H9 (cell line): Measurements from ENCODE around the gene ZBTB17. TPM values are rescaled to one million over a fixed set of nuclear protein-coding genes. Genes with fewer than 3 reads are reported as not detected.

Experiments
- DNase-seq: peaks from one replicate; pipeline ENCODE4 v3.0.0-alpha.2; 2017
- H2AFZ ChIP-seq: one replicate; pipeline ENCODE4 v1.6.1; 2013; ENCODE audit warnings: mild to moderate bottlenecking, low read length, control low read depth, moderate library complexity
- H2AK5ac ChIP-seq: 2 replicates; pipeline ENCODE4 v1.6.1; 2013; ENCODE audit warnings: low read length, control low read depth, mixed read lengths; ENCODE audit not compliant: insufficient read length
- H2BK120ac ChIP-seq: one replicate; pipeline ENCODE4 v1.6.1; 2013; ENCODE audit warnings: low read depth, mild to moderate bottlenecking, low read length, control low read depth, inconsistent platforms; ENCODE audit not compliant: poor library complexity, severe bottlenecking
- H2BK12ac ChIP-seq: 2 replicates; pipeline ENCODE4 v1.6.1; 2013; ENCODE audit warnings: low read length, control low read depth, mixed read lengths, low read depth; ENCODE audit not compliant: insufficient read length
- H2BK15ac ChIP-seq: 2 replicates; pipeline ENCODE4 v1.6.1; 2013; ENCODE audit warnings: low read depth, low read length, control low read depth
- H2BK20ac ChIP-seq: one replicate; pipeline ENCODE4 v1.6.1; 2013; ENCODE audit warnings: low read depth, mild to moderate bottlenecking, low read length, control low read depth, inconsistent platforms; ENCODE audit not compliant: poor library complexity, severe bottlenecking
- H2BK5ac ChIP-seq: 2 replicates; pipeline ENCODE4 v1.6.1; 2013; ENCODE audit warnings: low read length, control low read depth, mixed read lengths; ENCODE audit not compliant: insufficient read length
- H3K14ac ChIP-seq: 2 replicates; pipeline ENCODE4 v1.6.1; 2013; ENCODE audit warnings: low read length, control low read depth; ENCODE audit not compliant: insufficient read depth
- H3K18ac ChIP-seq: 2 replicates; pipeline ENCODE4 v1.6.1; 2013; ENCODE audit warnings: low read depth, mild to moderate bottlenecking, mixed read lengths, low read length, control low read depth; ENCODE audit not compliant: insufficient read length
- H3K23ac ChIP-seq: 2 replicates; pipeline ENCODE4 v1.6.1; 2013; ENCODE audit warnings: low read length, control low read depth, mixed read lengths, low read depth; ENCODE audit not compliant: insufficient read length
- H3K23me2 ChIP-seq: 2 replicates; pipeline ENCODE4 v1.6.1; 2013; ENCODE audit warnings: low read depth, mild to moderate bottlenecking, mixed read lengths, low read length, control low read depth; ENCODE audit not compliant: insufficient read length, poor library complexity, severe bottlenecking
- H3K27ac ChIP-seq: 2 replicates; pipeline ENCODE4 v1.5.1; 2013; ENCODE audit warnings: low read length, control low read depth, mixed read lengths, low read depth; ENCODE audit not compliant: insufficient read length
- H3K27me3 ChIP-seq: 2 replicates; pipeline ENCODE4 v1.6.1; 2013; ENCODE audit warnings: low read length, control low read depth, inconsistent platforms; ENCODE audit not compliant: insufficient read depth
- H3K4ac ChIP-seq: 2 replicates; pipeline ENCODE4 v1.6.1; 2013; ENCODE audit warnings: low read depth, mild to moderate bottlenecking, control low read depth, inconsistent platforms, low read length, moderate library complexity
- H3K4me1 ChIP-seq: 2 replicates; pipeline ENCODE4 v1.6.1; 2013; ENCODE audit warnings: low read length, control low read depth, inconsistent platforms; ENCODE audit not compliant: insufficient read depth
- H3K4me2 ChIP-seq: 2 replicates; pipeline ENCODE4 v1.6.1; 2013; ENCODE audit warnings: low read length, control low read depth, mixed read lengths; ENCODE audit not compliant: insufficient read length, insufficient read depth
- H3K56ac ChIP-seq: 2 replicates; pipeline ENCODE4 v1.6.1; 2013; ENCODE audit warnings: low read depth, mild to moderate bottlenecking, mixed read lengths, low read length, control low read depth; ENCODE audit not compliant: insufficient read length
- H3K79me1 ChIP-seq: 2 replicates; pipeline ENCODE4 v1.6.1; 2013; ENCODE audit warnings: low read depth, mild to moderate bottlenecking, moderate library complexity, low read length, control low read depth, inconsistent platforms; ENCODE audit not compliant: insufficient read depth, poor library complexity, severe bottlenecking
- H3K79me2 ChIP-seq: 2 replicates; pipeline ENCODE4 v1.6.1; 2013; ENCODE audit warnings: low read length, control low read depth, inconsistent platforms; ENCODE audit not compliant: insufficient read depth
- H3K9ac ChIP-seq: 2 replicates; pipeline ENCODE4 v1.6.1; 2013; ENCODE audit warnings: low read length, control low read depth, mixed read lengths; ENCODE audit not compliant: insufficient read length; ENCODE audit errors: extremely low read depth
- H3K9me3 ChIP-seq: one replicate; pipeline ENCODE4 v1.6.1; 2013; ENCODE audit warnings: low read depth, low read length, inconsistent platforms; ENCODE audit not compliant: control insufficient read depth
- H3T11ph ChIP-seq: one replicate; pipeline ENCODE4 v1.6.1; 2013; ENCODE audit warnings: mild to moderate bottlenecking, low read length, control low read depth, inconsistent platforms
- H4K20me1 ChIP-seq: one replicate; pipeline ENCODE4 v1.6.1; 2013; ENCODE audit not compliant: control insufficient read depth, insufficient read length, insufficient read depth
- H4K5ac ChIP-seq: 2 replicates; pipeline ENCODE4 v1.6.1; 2013; ENCODE audit warnings: low read depth, mild to moderate bottlenecking, mixed read lengths, low read length, control low read depth; ENCODE audit not compliant: insufficient read length
- H4K8ac ChIP-seq: replicated peaks from 2 replicates; pipeline ENCODE4 v1.6.1; 2013; ENCODE audit warnings: low read length, control low read depth, mixed read lengths, low read depth; ENCODE audit not compliant: insufficient read length
- H4K91ac ChIP-seq: 2 replicates; pipeline ENCODE4 v1.6.1; 2013; ENCODE audit warnings: low read depth, mild to moderate bottlenecking, moderate library complexity, mixed read lengths, low read length, control low read depth; ENCODE audit not compliant: insufficient read length
- H3K27ac Mint-ChIP-seq, 3 experiments: 2 replicates in 2 of 3; 3 replicates in 1 of 3; pipeline ENCODE4 v1.8.0; 2020 to 2021; ENCODE audit warnings: mixed read lengths in 3 of 3, mild to moderate bottlenecking in 1 of 3, moderate library complexity in 1 of 3
- H3K27me3 Mint-ChIP-seq: 2 replicates; pipeline ENCODE4 v1.8.0; 2021; ENCODE audit warnings: low read depth, mild to moderate bottlenecking, moderate library complexity, mixed read lengths
- H3K36me3 Mint-ChIP-seq, 3 experiments: 2 replicates in 2 of 3; 3 replicates in 1 of 3; pipeline ENCODE4 v1.8.0; 2020 to 2021; ENCODE audit warnings: low read depth in 3 of 3, mixed read lengths in 3 of 3; ENCODE audit not compliant: insufficient read depth in 1 of 3
- H3K4me1 Mint-ChIP-seq, 2 experiments: 2 replicates each; pipeline ENCODE4 v1.8.0; 2020; ENCODE audit warnings: mixed read lengths in 2 of 2
- H3K4me3 Mint-ChIP-seq, 2 experiments: 2 replicates in 1 of 2; 3 replicates in 1 of 2; pipeline ENCODE4 v1.8.0; 2020 to 2021; ENCODE audit warnings: mild to moderate bottlenecking in 2 of 2, mixed read lengths in 2 of 2, moderate library complexity in 1 of 2
- H3K9me3 Mint-ChIP-seq, 2 experiments: 2 replicates in 1 of 2; 3 replicates in 1 of 2; pipeline ENCODE4 v1.8.0; 2020; ENCODE audit warnings: mild to moderate bottlenecking in 2 of 2, mixed read lengths in 2 of 2, moderate library complexity in 1 of 2
- WGBS: extraction: QIAGEN DNeasy Blood & Tissue Kit; methylation state at CpG from one replicate; pipeline ENCODE4 v1.1.7; 2013; ENCODE audit warnings: missing lambda C conversion rate, low lambda C conversion rate, mixed read lengths; ENCODE audit not compliant: insufficient read length; ENCODE audit errors: extremely low coverage; 5-methylcytosine and 5-hydroxymethylcytosine counted together
- total RNA-seq: library from RNA; stranded (reverse); gene quantifications from 2 replicates; pipeline ENCODE4 v1.2.1, GENCODE V29; 2021
- TF ChIP-seq, protein P1 (sequence below): fragments of 200-600 bp; sonication (generic); conservative IDR thresholded peaks from 3 replicates; pipeline ENCODE4 v1.8.0; 2021; ENCODE audit warnings: antibody characterized with exemption, mild to moderate bottlenecking

Gene ZBTB17
- total RNA-seq, 1 experiment from 2014 or later = 16.5 TPM

DNA sequence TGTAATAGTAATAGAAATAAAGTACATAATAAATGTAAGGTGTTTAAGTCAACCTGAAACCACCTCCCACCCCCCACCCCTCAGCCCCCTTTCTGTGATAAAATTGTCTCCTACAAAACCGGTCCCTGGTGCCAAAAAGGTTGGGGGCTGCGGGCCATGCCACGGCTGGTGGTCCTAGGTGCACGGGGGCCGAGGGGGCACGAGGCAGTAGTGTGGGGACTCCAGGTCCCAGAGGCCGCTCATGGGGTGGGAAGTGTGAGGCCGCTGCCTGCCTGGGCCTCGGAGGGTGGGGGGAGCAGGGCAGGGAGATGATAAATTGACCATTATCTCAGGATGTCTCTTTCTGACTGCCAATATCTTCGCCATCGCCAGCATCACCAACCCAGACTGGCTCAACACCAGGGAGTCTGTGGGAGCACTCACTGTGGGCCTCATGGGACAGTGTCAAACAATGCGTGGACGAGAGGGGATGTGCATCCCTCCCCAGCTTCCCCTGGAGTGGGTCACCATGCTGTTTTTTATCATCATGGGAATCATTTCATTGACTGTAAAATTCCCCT, 6.5 kb downstream of the ZBTB17 start:
- no CpG with 5 or more reads among the region's 13 CpGs for WGBS
- no peak overlapping the region for H4K5ac ChIP-seq
- no peak overlapping the region for H4K8ac ChIP-seq
- H2BK15ac ChIP-seq = no peak overlapping the region
- no peaks in the 10 kb centered on the region for H3K9me3 ChIP-seq
- Mint-ChIP-seq H3K27ac (no peak overlapping the region), H3K9me3 (peaks cover 4 to 11% of the 10 kb centered on the region in 2 experiments; a peak in 4 of 5 replicates), H3K36me3 (peaks cover 24 to 44% (median 34%) of the 10 kb centered on the region in 3 experiments), H3K27me3 (no peaks in the 10 kb centered on the region), H3K4me1 (no peaks in the 10 kb centered on the region), H3K4me3 (no peak overlapping the region)
- H4K91ac ChIP-seq = no peak overlapping the region
- H2BK120ac ChIP-seq = no peak overlapping the region
- H3K23me2 ChIP-seq = no peaks in the 10 kb centered on the region
- H2BK5ac ChIP-seq = no peak overlapping the region
- no peaks in the 10 kb centered on the region for H3K79me2 ChIP-seq
- H2BK12ac ChIP-seq = no peak overlapping the region
- no peak overlapping the region for H2BK20ac ChIP-seq
- H3K79me1 ChIP-seq = no peaks in the 10 kb centered on the region
- H2AFZ ChIP-seq = no peak overlapping the region
- H3K4ac ChIP-seq = no peak overlapping the region
- H3K4me2 ChIP-seq = no peak overlapping the region
- H3T11ph ChIP-seq = no peak overlapping the region
- no peak overlapping the region for H3K23ac ChIP-seq
- H3K27ac ChIP-seq = no peak overlapping the region
- DNase-seq = no peak
- H3K56ac ChIP-seq = no peak overlapping the region
- no peaks in the 10 kb centered on the region for H3K27me3 ChIP-seq
- no peak overlapping the region for H3K14ac ChIP-seq
- H2AK5ac ChIP-seq = no peak overlapping the region
- no peaks in the 10 kb centered on the region for H3K4me1 ChIP-seq
- no peak overlapping the region for H3K18ac ChIP-seq
- TF ChIP-seq, protein P1, sequence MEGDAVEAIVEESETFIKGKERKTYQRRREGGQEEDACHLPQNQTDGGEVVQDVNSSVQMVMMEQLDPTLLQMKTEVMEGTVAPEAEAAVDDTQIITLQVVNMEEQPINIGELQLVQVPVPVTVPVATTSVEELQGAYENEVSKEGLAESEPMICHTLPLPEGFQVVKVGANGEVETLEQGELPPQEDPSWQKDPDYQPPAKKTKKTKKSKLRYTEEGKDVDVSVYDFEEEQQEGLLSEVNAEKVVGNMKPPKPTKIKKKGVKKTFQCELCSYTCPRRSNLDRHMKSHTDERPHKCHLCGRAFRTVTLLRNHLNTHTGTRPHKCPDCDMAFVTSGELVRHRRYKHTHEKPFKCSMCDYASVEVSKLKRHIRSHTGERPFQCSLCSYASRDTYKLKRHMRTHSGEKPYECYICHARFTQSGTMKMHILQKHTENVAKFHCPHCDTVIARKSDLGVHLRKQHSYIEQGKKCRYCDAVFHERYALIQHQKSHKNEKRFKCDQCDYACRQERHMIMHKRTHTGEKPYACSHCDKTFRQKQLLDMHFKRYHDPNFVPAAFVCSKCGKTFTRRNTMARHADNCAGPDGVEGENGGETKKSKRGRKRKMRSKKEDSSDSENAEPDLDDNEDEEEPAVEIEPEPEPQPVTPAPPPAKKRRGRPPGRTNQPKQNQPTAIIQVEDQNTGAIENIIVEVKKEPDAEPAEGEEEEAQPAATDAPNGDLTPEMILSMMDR = no peak
- no peaks in the 10 kb centered on the region for H4K20me1 ChIP-seq
- H3K9ac ChIP-seq = no peak overlapping the region
